Stimulated activated CD8-positive, alpha-beta memory T cell treated with anti-CD3 and anti-CD28 coated beads, Interleukin-12 subunit alpha, Interleukin-12 subunit beta, amount 100 ng/mL, for 24 hours (primary cell): Measurements from ENCODE around the gene ELF3.
"Not testable (repeated sequence)": the region's sequence is repeated elsewhere in the genome, so short reads cannot be mapped to it uniquely, and the experiment has no call there.

Experiments used
- DNase-seq: peaks from one replicate; pipeline ENCODE4 v3.0.0-alpha.2; 2020; ENCODE audit errors: extremely low read depth

ELF3 gene

DNA sequence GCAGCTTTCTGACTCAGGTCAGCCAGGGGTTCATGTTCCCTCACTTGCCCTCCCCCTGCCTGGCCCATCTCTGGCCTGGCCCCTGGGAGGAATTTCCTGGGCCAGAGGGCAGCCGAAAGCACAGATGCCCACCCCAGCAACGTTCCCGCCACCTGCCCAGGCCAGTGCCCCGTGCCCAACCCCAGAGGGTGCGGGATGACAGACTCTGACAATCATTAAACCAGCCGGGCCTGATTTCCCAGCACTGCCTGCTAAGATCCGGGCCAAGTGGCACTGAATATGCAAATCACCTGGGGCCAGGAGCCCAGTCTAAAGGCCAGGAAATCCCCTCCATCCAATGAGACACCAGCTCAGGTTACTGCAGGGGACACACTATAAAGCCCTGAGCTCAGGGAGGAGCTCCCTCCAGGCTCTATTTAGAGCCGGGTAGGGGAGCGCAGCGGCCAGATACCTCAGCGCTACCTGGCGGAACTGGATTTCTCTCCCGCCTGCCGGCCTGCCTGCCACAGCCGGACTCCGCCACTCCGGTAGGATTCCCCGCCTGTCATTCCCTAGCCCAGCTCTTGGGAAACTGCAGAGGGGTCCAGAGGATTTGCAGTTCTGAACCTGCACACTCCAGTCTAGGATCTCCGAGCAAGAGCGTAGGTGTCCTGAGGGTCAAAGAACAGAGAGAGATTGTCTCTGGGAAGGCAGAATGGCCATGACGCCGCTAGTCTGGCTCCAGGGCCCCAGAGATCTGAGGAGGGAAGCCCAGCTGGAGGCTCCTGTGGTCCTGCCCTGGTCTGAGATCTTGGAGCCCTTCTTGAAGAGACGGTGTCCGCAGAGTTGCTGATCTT, at the start of gene ELF3:
ELF3 (plus strand) TSS at position 408 of the 836 bp plus-strand sequence. CDS start 550 bp downstream, outside the sequence.
- DNase-seq = no peak

DNA sequence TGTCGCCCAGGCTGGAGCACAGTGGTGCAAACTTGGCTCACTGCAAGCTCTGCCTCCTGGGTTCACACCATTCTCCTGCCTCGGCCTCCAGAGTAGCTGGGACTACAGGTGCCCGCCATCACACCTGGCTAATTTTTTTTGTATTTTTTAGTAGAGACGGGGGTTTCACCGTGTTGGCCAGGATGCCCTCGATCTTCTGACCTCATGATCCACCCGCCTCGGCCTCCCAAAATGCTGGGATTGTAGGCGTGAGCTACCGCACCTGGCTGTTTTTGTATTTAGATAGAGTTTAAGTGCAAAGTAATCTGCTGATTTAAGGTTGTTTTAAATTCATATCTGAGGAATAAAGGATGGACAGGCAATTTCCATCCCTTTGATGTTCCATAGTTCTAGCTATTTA, 48.0 kb upstream of the ELF3 start:
- not testable (repeated sequence) for DNase-seq

GRCh38 chr1:201964261-201964660, 46.1 kb upstream of the ELF3 start:
- DNase-seq = no peak

- no peak for DNase-seq
Measured at GRCh38 chr1:201966171-201966570, 44.2 kb upstream of the ELF3 start.

- no peak for DNase-seq
Measured at GRCh38 chr1:201968202-201968925, 42.0 kb upstream of the ELF3 start.

- no peak for DNase-seq
Measured at GRCh38 chr1:201970334-201971159, 39.8 kb upstream of the ELF3 start.

GRCh38 chr1:201982082-201982622, 28.2 kb upstream of the ELF3 start:
- peak; percentile 32 for DNase-seq

GRCh38 chr1:201982623-201983379, 27.6 kb upstream of the ELF3 start, which contains the start of gene RNPEP:
RNPEP (plus strand) TSS chr1:201982648; CDS start chr1:201982667, 19 bp downstream.
- no peak for DNase-seq

- no peak for DNase-seq
Measured at GRCh38 chr1:201983380-201983805, 27.0 kb upstream of the ELF3 start.

DNA sequence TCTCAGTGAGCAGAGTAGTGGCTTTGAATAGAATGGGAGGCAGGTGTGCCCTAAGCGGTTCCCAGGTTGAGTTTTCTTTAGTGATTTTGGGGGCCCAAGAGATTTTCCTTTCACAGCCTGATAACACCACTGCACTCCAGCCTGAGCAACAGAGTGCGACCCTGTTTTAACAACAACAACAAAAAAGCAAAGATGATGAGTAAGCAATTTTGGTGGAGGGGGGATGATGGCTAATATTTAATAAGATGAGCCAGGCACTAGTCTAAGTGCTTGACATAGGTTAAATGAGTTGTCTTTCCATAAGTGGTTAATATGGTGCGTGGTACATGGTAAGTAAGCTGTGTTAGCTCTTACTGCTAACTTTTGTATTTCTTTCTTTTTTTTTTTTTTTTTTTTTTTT, 25.9 kb upstream of the ELF3 start:
- DNase-seq = no peak

GRCh38 chr1:201985355-201985754, 25.0 kb upstream of the ELF3 start:
- no peak for DNase-seq

DNA sequence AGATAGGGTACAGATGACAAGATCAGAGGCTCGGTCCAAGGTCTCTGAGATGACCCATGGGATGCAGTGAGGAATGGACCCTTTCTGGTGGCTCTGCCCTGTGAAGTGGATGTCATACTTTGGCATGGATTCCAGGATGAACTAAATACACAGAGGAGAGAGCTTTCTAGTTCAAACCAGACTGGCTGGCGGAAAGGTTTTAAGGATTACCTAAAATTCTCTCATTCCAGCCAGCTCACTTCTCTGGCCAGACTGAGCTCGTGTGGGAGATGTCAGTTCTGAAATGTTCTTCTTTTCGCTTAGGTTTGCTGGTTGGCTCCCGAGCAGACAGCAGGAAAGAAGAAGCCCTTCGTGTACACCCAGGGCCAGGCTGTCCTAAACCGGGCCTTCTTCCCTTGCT, 21.8 kb upstream of the ELF3 start:
- no peak for DNase-seq

DNA sequence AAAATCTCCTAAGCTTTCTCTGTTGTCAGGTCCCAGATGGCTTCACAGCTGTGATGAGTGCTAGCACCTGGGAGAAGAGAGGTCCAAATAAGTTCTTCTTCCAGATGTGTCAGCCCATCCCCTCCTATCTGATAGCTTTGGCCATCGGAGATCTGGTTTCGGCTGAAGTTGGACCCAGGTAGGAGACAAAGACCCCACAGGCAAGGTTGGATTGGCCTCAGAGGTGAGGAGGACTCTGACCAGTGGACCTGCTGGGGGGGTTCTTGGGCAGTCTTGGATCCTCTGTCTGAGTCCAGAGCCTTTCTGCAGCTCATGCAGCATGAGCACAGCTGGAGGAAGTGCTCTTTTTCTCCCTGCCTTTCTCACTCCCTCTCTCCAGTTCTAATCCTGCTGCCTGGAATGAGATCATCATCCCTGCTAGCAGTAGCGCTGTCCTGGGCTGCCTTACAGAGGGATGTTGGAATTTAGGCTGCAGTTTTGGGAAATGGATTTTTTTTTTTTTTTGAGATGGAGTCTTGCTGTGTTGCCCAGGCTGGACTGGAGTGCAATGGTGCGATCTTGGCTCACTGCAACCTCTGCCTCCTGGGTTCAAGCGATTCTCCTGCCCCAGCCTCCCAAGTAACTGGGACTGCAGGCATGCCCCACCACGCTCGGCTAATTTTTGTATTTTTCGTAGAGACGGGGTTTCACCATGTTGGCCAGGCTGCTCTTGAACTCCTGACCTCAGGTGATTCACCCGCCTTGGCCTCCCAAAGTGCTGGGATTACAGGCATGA, 20.8 kb upstream of the ELF3 start:
- DNase-seq = no peak

- DNase-seq = no peak
Measured at GRCh38 chr1:201990427-201990826, 20.0 kb upstream of the ELF3 start.

DNA sequence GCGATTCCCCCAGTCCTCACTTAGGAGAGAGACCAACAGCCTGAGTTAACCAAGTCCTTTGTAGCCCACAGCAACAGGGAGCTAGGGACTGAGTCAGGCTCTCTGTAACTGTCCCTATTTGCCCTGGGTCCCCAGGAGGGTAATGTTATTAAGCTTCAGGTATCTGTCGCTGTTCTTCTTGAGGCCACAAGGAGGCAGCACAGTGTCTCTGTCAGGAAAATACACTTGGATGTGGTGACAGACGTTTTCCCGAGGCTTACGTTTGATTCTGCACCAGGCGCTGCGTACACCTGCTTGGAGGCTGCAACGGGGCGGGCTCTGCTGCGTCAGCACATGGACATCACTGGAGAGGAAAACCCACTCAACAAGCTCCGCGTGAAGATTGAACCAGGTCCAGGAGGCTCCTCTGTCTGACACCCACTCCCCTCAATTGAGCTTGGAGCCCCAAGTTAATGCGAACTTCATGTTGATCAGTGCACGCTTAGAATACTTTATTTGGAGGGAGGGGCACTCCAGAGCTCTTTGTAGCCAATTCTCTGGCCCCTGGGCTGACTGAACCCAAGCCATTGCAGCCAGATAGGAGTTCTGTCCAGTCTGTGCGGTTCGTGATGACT, 10.7 kb upstream of the ELF3 start:
- DNase-seq = no peak

- no peak for DNase-seq
Measured at GRCh38 chr1:202002507-202002906, 7.9 kb upstream of the ELF3 start.

- no peak for DNase-seq
Measured at GRCh38 chr1:202004711-202005110, 5.7 kb upstream of the ELF3 start.

- no peak for DNase-seq
Measured at GRCh38 chr1:202005958-202006357, 4.4 kb upstream of the ELF3 start.

- DNase-seq = no peak
Measured at GRCh38 chr1:202007304-202007703, 3.1 kb upstream of the ELF3 start.
